Stimulated activated CD8-positive, alpha-beta memory T cell treated with anti-CD3 and anti-CD28 coated beads, Interleukin-12 subunit alpha, Interleukin-12 subunit beta, amount 100 ng/mL, for 1 hour (primary cell): Measurements from ENCODE around the gene MPND.
"Not testable (repeated sequence)": the region's sequence is repeated elsewhere in the genome, so short reads cannot be mapped to it uniquely, and the experiment has no call there.

ENCODE experiments used
- DNase-seq: peaks from one replicate; pipeline ENCODE4 v3.0.0-alpha.2; 2020; ENCODE audit warnings: low read depth

Gene MPND

DNA sequence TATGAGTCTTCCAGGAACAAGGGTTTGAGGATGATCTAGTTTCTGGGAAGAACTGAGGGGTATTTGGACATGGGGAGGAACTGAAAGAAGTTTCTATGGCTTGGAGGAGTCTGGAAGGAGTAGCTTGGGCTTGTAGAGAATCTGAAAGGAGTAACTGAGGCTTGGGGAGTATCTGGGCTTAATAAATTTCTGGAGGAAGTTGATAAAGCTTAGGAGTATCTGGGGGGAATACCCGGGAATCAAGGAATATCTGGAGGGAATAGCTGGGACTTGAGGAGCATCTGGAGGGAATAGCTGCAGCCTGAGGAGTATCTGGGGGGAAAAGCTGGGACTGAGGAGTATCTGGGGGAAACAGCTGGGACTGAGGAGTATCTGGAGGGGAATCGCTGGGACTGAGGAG is 22.9 kb upstream of the MPND start:
- no peak for DNase-seq

DNA sequence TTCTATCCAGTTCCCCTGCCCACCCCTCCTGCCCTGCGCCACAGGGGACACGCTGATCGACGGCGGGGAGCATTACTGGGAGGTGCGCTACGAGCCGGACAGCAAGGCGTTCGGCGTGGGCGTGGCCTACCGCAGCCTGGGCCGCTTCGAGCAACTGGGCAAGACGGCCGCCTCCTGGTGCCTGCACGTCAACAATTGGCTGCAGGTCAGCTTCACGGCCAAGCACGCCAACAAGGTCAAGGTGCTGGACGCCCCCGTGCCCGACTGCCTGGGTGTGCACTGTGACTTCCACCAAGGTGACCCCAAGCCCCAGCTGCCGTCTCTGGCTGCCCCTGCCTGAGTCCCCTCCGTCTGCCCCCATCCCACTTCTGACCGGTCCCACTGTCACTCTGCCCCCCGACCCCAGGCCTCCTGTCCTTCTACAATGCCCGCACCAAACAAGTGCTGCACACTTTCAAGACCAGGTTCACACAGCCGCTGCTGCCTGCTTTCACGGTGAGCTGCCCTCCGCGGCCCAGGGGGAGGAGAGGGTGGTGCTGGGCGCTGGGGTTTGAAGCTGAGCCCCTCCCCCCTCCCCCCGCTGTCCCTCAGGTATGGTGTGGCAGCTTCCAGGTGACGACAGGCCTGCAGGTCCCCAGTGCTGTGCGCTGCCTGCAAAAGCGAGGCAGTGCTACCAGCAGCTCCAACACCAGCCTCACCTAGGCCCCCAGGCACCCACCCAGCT is 20.3 kb upstream of the MPND start:
- DNase-seq: no peak

DNA sequence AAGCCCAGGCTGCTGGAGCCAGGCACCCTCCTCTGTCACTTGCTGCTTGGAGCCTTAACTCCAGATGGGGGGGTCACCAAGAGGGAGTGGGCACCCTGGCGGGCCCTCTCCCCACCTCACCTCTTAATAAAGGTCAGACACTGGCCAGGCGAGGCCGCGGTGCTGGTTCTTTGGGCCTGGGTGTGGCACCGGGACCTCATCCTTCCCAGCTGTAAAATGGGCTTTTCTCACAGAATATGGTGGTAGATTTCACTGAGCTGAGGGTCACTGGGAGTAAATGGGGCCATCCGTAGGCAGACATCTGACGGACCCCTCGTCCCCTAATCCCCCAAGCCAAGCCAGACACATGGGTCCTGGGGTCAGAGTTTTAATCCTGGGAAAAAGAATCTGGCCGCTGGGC is 19.7 kb upstream of the MPND start:
- DNase-seq: no peak

DNA sequence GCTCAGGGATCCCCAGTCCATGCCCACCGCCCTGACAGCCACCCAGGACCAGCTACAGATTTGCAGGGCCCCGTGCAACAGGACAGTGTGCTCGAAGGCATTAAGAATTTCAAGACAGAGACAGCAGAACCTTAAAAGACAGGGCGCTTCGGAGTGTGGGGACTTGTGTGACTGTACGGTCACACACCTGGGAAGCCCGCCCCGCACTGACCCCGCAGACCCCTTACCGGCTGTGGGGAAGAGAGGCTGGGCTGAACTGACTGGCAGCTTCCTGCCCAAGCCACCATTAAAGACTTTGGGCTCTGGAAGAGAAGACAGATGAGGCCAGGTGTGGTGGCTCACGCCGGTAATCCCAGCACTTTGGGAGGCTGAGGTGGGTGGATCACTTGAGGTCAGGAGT is 19.1 kb upstream of the MPND start:
- no peak for DNase-seq

DNA sequence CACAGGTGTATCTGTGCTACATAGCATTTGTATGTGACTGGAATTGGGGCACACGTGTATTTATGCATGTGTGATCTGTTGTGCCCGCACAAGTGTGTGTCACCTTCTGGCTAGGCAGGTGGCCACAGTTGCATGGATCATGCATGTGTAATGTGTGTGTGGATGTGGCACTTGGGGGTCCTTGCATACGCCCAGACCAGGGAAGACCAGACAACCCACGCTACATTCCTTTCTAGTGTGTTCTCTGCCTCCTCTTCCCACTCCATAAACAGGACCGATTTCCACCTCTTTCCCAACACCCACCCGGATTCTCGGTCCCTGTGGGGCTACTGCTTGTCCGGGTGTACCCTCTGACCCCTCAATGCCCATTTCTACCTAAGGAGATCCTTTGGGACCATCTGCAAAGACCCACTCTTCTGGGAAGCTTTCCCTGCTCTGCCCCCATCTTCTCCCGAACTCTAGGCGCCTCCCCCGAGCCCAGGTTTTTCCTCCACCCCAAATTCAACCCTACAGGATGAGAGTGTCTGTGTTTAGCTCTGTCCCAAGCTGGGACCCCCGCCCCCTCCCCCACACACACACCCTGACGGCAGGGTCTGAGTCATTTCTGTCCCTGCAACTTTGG is 17.0 kb upstream of the MPND start:
- DNase-seq: no peak

DNA sequence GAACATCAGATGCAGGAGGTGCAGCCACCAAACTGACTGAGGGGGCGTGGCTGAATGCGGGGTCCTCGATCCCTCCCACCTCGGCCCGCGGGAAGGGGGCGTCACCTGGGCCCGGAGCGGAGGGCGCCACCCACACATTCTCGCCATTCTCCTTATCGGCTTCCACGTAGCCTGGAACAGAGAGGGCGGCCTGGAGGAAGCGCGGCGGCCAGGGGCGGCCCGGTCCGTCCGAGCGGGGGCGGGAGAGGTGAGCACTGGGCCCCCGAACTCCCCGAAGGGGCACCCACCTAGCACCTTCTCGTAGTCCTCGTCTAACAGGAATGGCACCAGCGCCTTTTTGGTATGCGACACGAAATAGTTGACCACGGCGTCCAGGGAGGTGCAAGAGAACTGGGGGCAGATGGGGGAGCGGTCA is 16.5 kb upstream of the MPND start:
- no peak for DNase-seq

DNA sequence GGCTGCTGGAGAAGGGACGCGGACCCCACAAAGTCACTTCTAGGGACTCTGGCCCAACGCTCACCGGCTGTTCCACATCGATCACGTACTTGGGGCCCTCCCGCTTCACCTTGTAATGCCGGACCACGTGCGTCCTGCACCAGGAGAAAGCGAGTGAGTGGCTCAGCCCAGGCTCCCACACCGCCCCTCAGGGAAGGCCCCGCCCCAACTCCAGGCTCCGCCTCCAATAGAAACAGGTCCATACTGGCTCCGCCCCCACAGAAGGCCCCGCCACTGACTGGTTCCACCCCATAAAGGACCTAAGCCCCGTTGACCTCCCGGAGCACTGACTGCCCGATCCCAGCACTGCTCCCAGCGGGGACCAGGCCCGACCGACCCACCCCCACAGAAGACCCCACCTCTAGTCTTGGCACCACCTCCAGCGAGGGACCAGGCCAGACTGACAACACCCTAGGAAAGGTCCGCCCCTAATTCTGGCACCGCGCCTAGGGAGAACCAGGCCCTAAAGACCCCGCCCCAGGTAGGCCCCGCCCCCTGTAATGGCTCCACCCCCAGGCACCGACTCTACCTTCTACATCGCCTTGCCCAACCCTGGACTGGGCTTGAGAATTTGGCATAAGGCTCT is 16.0 kb upstream of the MPND start:
- peak; percentile 53 for DNase-seq

DNA sequence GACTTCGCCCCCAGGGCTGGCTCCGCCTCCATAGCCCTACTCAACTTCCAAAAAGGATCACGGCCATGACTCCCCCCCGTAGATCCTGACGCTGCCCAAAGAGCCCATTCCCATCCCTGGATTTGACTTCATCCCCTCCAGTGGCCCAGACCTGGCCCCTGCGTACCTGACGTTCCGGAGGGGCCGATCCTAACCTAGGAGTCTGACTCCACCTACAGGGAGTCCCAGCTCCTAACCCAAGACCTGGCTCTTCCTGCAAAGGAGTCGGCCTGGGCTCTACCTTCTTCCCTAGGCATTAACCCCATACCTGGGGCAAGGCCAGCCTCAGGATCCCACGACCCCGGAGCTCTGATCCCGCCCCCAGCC is 15.5 kb upstream of the MPND start:
- DNase-seq: no peak

DNA sequence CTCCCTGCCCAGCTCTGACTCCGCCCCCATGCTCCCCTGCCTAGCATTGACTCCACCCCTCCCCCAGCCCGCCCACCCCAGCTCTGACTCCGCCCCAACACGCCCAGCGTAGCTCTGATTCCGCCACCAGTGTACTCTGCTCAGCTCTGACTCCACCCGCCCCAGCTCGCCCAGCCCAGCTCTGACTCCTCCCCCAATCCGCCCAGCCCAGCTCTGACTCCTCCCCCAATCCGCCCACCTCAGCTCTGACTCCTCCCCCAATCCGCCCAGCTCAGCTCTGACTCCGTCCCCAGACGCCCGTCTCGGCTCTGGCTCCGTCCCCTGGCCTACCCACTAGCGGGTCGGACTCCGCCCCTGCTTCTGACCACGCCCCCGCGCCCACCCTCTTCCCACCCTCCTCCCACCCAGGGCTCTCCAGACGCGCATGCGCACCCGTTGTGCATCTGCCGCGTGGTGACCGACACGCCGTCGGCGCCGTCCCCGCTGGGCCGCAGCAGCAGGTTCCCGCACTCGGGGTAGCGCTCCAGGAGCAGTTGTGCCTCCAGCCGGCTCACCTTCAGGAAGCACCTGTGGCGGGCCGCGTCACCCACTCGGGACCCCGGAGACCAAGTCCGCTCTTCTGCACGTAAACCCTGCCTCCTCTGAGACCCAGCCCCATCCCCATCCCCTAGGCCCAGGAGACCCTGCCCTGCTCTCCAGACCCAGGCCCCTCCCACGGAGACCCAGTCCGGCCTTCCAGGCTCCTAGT is 14.9 kb upstream of the MPND start:
- peak; percentile 95 for DNase-seq

DNA sequence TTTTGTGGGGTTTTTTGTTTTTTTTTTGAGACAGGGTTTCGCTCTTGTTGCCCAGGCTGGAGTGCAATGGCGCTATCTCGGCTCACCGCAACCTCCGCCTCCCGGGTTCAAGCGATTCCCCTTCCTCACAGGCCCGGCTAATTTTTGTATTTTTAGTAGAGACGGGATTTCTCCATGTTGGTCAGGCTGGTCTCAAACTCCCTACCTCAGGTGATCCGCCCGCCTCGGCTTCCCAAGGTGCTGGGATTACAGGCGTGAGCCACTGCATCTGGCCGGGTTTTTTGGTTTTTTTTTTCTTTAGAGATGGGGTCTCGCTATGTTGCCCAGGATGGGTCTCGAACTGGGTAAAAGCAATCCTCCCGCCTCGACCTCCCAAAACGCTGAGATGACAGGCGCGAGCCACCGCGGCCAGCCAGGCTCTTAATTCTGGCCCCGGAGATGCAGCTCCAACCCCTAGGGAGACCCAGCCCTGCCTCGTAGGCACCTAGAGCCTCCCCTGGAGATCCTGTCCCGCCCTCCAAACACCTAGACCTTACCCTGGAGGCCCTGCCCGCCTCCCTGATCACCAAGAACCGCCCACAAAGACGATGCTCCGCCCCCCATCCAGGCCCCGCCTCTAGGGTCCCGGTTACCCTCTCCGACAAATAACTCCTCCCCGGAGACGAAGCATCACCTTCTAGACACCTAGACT is 14.2 kb upstream of the MPND start:
- not testable (repeated sequence) for DNase-seq

DNA sequence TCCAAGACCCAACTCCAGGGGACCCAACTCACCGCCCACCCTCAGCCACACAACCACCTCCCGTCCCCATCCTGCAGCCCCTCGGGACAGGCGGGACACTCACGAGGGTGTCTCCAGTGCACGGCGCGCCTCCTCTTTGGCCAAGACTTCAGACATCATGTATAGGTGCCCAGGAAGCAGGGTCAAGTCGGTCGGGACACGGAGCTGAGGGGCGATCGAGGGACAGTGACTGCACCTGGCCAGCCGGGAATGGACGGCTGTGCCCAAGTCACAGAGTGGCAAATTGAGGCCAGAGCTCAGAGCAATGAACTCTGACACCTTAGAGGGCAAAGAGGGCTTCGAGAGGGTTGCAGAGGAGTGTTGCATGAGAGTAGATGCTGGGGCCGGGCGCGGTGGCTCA is 13.5 kb upstream of the MPND start:
- no peak for DNase-seq

DNA sequence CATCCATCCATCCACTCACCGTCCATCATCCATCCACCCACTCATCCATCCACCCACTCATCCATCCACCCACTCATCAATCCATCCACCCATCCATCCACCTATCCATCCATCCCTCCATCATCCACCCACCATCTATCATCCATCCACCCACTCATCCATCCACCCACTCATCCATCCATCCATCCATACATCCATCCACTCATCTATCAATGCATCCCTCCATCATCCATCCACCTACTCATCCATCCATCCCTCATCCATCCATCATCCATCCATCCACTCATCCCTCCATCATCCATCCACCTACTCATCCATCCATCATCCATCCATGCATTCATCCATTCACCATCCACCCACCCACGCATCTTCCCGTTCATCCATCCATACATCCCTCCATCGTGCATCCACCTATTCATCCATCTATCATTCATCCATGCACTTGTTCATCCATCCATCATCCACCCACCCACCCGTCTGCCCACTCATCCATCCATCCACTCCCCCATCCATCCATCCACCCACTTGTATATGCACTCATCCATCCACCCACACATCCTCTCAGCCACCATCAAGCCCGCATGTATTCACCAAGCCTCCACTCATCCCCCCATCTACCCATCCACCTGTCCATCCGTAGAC is 8.3 kb upstream of the MPND start:
- DNase-seq: no peak

DNA sequence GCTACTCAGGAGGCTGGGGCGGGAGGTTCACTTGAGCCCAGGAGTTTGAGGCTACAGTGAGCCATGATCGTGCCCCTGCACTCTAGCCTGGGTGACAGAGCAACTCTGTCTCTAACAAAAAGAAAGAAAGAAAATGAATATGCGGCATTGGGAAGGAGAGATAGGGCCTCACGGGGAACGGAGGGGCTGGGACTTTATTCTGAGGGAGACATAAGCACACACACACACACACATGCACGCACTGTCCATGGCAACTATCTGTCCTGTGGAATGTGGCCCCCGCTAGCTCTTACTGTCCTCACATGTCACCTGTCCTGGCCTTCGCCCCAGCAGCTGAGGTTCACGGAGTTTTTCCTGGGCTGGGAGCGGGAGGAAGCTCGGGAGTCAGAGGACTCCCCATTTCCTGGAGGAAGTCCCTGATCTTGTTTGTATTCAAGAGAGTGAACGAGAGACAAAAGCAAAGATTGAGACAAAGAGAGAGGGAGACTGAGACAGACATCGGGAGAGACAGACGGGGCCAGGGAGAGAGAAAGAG is 5.4 kb upstream of the MPND start:
- no peak for DNase-seq

DNA sequence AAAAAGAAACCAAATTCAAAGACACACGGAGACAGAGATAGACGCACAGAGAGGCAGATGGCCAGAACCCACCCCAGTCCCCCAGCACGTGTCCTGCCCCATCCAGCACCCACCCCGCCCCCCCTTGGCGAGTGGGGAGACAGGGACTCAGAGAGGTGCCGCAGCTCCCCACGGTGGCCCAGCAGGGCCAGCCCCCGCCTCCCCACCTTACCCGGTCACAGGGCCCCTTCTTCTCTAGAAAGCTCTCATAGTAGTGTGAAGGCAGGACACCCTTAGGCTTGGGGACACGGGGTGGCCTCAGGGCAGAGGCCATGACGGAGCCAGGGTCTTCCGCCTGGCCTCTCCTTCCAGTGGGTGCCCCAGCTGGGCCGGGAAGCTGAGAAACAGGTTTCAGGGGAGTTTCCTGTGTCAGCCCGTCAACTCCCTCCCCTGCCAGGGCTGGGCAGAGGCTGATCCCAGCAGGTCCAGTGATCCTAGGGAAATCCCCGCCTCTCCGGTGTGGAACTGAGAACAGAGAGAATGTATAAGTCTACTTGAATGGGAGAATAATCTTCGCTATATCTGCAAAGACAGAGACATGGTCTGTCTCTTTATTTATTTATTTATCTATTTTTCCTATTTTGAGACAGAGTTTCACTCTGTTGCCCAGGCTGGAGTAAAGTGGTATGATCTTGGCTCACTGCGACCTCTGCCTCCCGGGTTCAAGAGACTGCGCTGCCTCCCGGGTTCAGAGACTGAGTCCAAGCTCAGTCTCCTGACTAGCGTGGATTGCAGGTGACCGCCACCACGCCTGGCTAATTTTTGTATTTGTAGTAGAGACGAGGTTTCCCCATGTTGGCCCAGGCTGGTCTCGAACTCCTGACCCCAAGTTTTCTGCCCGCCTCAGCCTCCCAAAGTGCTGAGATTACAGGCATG is 4.7 kb upstream of the MPND start, which contains the start of gene STAP2:
TSS of gene STAP2 (minus strand) at position 387 of the 915 bp plus-strand sequence. CDS start at position 313, 74 bp downstream.
- no peak for DNase-seq

DNA sequence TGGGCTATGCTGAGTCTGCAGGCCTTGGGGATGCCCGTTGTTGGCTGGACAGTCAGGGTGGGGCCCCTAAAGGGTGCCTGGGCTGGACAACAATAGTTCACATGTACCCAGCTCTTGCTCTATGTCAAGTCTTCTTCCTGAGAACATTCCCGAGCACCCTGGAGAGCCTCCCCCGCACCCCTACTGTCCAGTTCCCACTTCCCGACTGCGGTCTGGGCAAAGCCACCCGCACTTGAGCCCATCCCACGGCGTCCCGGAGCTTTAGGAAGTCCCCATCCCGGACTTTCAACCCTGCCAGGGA is 1.1 kb upstream of the MPND start:
- DNase-seq: no peak

DNA sequence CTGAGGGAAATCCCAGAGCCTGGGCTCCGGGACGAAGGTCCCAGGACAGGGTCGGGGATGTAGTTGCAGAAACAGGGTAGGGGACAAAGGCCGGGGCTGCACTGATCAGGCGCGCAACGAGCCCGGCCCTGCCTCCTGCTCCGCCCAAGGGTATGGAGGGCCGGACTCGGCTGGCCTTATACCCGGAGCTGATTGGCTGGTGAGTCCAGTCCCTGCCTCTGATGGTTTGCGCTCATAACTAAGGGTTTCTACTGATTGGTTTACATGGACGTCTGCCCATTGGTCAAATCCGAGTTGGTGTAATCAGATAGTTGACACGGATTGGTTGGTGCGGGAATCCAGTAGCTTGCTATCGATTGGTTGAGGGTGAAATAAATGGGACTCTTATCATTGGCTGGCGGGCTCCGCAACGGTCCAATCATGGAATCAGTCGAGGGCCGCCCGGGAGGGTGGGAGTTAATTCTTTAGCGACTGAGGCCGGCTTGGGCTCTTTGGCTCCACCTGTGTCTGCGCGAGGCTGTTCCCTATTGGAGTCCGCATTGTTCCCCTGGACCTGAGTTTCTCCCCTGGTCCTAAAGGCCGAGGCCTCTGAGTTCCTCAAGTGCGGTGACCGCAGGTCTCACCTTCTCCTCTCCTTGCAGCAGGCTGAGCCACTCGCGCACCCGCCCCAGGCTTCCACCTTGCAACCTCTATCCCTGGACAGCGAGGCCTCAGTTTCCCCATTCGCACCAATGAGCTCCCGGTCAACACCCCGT is 570 bp upstream of the MPND start:
- peak; percentile 81 for DNase-seq

DNA sequence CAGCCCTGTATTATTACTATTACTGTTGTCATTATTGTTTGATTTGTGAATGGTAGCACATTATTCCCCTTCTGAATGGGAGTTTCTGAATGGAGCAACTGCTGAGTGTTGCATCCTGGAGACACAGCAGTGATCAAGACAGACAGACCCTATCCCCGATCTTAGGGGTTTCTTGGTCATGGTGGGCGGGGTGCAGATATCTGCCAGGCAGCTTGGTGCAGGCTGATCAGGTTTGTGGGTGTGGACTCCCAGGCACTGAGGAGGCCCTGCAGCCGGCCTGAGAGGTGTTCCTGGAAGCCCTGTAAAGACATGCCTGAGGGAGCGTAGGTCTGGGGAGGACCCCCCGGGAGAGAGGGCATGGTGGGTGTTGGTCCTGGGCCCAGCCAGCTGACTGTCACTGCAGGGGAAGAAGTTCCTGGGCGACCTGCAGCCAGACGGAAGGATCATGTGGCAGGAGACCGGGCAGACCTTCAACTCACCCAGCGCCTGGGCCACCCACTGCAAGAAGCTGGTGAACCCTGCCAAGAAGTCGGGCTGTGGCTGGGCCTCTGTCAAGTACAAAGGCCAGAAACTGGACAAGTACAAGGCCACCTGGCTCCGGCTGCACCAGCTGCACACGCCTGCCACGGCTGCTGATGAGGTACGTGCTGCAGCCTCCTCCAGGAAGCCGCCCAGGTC is 2.1 kb downstream of the MPND start:
- DNase-seq: no peak

DNA sequence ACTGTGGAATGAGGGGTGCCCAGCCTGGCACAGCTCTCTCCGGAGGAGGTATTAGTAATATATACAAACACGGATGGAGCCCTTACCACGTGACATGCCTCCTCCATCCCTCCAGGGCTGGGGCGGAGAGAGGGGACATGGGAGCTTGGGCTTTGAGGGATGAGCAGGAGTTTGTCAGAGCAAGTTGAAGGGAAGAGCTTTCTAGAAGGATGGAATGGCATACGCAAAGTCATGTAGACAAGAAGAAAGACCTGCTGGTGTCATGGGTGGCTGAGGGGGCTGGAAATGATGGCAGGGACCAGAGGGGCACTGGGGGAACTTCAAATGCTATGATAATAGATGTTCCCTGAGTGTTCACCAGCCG is 2.6 kb downstream of the MPND start:
- DNase-seq: no peak

DNA sequence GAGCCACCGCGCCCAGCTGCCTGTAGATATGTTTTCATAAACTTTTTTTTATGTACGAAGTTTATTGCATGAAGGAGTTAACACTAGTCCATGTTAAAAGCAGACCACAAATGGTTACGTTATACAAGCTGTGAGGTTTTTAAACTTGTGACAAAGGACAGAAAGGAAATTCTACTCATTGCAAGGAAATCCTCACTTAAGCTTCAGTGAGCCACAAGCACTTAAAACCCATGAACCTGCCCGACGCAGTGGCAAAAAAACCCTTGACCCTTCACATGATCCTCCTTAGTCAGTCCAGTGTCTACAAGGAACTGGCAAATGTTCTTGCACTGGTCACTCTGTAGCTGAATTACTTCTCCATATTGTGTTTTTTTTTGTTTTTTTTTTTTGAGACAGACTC is 4.2 kb downstream of the MPND start:
- no peak for DNase-seq
